Fibroblast of skin of left quadriceps (primary cell): ENCODE results near the gene ZMYM4.

Experiments
- DNase-seq, 2 experiments: peaks; one replicate each; pipeline ENCODE4 v3.0.0-alpha.2; 2013; ENCODE audit warnings: low read depth in 2 of 2

The ZMYM4 gene

DNA sequence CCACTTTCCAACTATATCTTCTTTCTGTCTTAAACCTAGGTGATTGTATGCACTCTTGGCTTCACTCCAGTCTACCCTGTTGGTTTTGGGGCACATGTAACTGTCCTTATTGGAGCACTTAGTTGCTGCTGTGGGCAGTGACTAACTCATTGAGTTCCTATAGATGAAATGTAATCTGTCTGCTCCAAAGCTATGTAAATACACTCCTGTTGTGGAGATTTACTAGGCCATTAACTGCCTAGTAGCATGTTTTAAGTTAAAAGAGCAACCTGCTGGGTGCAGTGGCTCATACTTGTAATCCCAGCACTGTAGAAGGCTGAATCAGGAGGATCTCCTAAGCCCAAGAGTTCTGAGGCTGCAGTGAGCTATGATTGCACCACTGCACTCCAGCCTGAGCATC, 137.6 kb downstream of the ZMYM4 start:
- no peak for DNase-seq

- no peak for DNase-seq
Measured at GRCh38 chr1:35407743-35408142, 139.2 kb downstream of the ZMYM4 start.

- DNase-seq: no peak
Measured at GRCh38 chr1:35408925-35409324, 140.4 kb downstream of the ZMYM4 start.

- DNase-seq: no peak
Measured at GRCh38 chr1:35426097-35426586, 157.6 kb downstream of the ZMYM4 start.

DNA sequence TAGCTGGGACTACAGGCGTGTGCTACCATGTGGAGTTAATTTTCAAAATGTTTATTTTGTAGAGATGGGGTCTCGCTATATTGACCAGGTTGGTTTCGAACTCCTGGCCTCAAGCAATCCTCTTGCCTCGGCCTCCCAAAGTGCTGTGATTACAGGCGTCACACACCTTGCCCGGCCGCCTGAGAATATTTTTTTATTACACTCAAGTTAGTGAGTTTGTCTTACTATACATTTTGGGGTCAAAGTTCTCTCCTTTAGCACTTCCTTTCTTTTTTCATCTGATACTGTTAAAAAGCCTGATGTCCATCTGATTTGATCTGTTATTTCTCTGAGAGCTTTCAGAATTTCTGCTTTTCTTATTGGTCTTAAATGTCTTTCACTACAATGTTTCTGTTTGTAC, 159.9 kb downstream of the ZMYM4 start:
- DNase-seq: no peak

DNA sequence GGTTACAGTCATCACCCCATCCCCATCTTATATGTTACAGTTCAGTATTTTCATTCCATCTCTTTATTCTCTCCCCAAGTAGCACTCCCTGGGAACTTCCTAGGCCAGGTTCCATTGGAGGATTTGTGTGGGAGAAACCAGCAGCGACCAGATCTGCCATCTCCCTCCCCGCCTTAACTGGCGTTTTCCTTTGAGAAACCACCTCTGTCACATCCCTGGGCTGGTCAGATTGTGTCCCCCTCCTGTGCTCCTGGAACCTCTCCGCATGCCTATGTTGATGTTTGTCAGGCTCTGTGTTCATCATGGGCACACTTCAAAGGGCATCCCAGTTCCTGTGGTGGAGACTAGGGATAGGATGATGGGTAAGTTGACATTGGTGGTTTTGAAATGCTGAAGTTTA, 162.3 kb downstream of the ZMYM4 start:
- DNase-seq: no peak

GRCh38 chr1:35431173-35431599, 162.7 kb downstream of the ZMYM4 start:
- no peak for DNase-seq

DNA sequence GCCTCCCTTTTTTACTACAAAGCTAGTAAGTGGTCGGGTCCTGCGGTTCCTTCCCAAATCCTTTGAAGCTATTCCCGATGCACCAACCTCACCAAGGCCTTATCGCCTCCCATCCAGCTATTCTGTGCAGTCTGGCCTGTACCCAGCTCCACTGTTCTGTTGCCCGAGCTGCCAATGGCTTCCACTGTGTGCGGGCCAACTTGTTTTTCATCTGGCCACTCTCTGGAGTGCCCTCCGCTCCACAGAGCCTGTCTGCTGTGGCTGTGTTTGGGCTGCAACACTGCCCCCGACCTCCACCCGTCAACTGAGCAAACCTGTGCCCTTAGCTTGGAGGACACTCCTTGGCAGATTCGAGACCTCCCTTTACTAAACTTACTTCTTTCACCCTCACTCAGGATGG, 163.7 kb downstream of the ZMYM4 start:
- no peak for DNase-seq

GRCh38 chr1:35433714-35434113, 165.2 kb downstream of the ZMYM4 start:
- DNase-seq: no peak

DNA sequence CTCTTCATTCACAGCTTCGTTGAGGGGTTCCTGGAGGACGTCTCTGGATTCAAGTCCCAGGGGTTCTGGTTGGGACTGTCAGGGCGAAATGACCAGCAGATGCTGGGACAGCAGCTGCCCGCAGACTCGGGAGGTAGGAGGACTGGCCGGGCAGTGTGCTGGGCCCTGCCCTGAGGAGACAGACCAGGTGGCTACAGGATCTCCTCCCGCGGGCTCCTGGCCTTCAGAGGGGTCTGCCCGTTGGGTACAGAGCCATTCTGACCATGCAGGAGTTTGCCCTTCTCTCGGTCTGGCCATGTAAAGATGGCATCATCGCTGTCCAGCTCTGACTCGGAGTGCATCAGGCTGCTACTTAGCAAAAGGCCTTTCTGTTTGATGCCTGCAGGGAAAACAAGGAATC, 166.2 kb downstream of the ZMYM4 start:
- DNase-seq: no peak

DNA sequence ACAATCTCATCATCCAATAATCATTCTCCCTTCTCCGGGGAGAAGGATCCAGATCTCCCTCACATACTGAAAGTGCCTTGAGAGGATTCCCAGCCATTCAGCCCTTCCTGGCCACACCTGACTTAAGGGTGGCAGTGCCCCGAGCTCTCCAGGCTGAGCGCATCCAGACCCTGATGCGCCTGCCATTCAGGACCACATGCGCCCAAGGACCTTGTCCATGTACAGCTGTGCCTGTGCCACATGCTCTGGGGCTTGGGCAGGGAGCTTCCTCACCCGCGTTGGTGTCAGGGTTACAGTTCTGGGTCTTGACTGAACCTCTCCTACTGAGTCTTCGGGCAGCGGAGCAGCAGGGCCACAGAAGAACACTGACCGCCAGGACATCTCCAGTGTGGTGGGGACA, 167.6 kb downstream of the ZMYM4 start:
- no peak for DNase-seq

DNA sequence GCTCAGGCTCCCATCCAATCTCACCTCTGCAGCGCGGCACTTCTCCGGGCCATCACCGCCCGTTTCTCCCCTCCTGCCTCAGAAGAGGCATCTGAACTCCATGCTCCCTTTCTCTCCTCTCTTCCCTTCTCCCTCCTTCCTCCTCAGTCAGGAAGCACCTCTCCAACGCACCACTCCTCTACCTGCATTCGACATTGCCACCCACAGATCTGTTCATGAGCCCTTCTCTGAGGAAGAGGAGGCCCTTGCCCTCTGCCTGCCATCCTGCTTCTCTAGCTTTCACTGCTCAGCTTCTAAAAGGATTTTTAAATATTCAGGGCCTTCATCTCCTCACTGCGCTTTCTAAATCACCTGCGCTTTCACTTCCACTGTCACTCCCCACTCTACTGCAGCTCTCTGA, 168.7 kb downstream of the ZMYM4 start:
- no peak for DNase-seq

DNA sequence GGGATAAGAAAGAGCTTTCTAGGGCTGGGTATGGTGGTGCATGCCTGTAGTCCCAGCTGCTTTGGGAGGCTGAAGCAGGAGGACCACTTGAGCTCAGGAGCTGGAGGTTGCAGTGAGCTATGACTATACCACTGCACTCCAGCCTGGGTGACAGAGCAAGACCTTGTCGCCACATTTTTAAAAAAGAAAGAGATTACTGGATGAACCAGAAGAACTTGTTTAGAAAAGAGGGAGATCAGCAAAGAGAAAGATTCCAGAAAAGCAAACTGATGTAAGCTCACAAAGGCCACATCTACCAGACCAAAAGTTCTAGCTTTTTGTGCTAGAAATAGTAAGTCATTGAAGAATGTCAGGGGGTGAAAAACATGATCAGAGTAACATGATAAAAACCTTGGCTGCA, 171.1 kb downstream of the ZMYM4 start:
- DNase-seq: no peak

DNA sequence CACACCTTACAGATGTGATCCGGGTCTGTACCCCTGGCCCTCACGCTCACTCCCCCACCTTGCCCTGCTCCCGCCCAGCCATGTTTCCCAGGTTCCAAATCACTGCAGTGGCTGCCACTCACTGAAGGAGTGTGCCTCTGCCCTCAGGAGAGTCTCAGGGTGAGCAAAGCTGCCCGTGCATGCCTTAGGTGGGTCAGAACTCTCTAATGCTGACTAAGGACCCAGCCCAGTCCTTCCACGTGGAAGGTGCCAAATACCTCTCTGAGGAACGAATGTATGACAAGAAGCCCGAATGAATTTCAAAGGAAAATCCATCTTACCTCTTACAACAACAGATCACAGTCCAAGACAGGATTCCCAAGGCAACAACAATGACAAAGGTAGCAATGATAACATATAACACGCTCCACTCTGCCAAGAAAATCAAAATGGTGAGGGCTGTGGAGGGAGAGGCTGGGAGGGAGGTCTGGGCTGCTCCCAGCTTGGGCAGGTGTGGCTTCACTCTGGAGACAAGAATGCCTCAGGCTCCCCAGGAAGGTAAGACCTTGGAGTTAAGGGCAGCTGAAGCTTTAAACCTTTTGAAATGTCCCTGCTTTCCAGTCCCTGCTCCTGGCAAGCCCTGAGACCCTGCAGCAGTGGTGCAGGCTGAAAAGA, 173.5 kb downstream of the ZMYM4 start:
- no peak for DNase-seq

GRCh38 chr1:35442734-35443133, 174.2 kb downstream of the ZMYM4 start:
- no peak for DNase-seq

- DNase-seq: no peak
Measured at GRCh38 chr1:35443768-35444518, 175.4 kb downstream of the ZMYM4 start.

GRCh38 chr1:35444519-35444774, 175.9 kb downstream of the ZMYM4 start:
- DNase-seq: no peak

DNA sequence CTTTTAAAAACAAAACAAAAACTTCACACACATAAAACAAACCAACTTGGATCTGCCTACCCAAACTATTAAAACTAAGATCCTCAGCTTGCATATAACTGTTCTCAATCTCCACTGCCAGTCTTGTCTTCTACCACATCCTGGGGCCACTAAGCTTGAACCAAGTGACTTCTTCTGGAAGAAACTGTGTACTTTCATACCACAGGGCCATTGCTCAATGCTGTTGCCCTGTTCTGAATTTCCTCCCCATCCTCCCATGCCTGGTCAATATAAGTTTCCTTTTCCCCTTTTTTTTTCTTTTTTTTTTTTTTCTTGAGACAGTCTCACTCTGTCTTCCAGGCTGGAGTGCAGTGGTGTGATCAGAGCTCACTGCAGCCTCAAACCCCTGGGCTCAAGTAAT, 178.8 kb downstream of the ZMYM4 start:
- DNase-seq: no peak

DNA sequence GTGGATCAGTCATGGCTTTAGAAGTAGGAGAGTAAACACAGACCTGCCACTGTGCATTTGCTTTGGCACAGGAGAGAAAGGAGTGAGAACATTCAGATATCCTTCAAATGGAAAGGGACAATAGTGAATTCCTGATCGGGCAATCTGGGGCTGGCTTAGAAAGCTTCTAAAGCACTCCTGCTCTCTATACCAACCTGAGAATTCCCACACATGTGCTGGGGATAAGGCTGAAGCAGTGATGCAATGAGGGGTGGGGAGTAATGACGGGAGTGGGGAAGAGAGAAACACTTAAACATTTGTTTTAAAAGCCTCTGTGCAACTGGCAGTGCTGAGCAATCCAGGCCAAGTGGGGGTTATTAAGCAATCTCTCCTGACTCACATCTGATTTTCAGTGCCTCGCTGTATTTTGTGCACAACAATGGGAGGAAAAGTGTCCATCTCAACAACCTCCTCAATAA, 179.9 kb downstream of the ZMYM4 start:
- peak; percentile 86 to 88 for DNase-seq

- peak; percentile 76 to 79 for DNase-seq
Measured at GRCh38 chr1:35449334-35450008, 181.0 kb downstream of the ZMYM4 start.

- DNase-seq: peak; percentile 34 to 51
Measured at GRCh38 chr1:35451125-35451528, 182.6 kb downstream of the ZMYM4 start.

GRCh38 chr1:35452106-35452774, 183.7 kb downstream of the ZMYM4 start:
- peak; percentile 21 to 22 for DNase-seq
